ENCODE results near the gene DAB2IP. TPM values are rescaled to one million over a fixed set of nuclear protein-coding genes. Genes with fewer than 3 reads are reported as not detected.

The DAB2IP gene
- total and polyA plus RNA-seq, 2 experiments from 2014 or later: 8.9 to 42.8 TPM

DNA sequence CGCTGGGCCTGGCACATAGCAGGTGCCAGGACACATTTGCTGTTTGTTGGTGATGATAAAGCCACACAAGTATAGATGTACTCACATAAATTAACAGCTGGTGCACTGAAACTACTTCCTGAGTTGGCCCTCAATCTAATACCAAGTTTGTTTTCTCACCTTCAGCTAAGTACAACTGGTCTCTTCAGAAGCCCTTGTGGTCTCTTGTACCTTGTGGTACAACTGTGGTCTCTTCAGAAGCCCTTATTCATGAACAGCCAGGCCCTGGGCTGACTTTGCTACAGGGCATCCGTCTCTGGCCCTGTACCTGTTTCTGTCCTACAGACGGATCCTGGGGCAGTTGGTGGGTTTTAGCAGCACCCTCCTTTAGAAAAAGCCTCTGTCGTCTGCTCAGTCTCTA is 81.5 kb downstream of the DAB2IP start (continued):
- TF ChIP-seq, protein P1, sequence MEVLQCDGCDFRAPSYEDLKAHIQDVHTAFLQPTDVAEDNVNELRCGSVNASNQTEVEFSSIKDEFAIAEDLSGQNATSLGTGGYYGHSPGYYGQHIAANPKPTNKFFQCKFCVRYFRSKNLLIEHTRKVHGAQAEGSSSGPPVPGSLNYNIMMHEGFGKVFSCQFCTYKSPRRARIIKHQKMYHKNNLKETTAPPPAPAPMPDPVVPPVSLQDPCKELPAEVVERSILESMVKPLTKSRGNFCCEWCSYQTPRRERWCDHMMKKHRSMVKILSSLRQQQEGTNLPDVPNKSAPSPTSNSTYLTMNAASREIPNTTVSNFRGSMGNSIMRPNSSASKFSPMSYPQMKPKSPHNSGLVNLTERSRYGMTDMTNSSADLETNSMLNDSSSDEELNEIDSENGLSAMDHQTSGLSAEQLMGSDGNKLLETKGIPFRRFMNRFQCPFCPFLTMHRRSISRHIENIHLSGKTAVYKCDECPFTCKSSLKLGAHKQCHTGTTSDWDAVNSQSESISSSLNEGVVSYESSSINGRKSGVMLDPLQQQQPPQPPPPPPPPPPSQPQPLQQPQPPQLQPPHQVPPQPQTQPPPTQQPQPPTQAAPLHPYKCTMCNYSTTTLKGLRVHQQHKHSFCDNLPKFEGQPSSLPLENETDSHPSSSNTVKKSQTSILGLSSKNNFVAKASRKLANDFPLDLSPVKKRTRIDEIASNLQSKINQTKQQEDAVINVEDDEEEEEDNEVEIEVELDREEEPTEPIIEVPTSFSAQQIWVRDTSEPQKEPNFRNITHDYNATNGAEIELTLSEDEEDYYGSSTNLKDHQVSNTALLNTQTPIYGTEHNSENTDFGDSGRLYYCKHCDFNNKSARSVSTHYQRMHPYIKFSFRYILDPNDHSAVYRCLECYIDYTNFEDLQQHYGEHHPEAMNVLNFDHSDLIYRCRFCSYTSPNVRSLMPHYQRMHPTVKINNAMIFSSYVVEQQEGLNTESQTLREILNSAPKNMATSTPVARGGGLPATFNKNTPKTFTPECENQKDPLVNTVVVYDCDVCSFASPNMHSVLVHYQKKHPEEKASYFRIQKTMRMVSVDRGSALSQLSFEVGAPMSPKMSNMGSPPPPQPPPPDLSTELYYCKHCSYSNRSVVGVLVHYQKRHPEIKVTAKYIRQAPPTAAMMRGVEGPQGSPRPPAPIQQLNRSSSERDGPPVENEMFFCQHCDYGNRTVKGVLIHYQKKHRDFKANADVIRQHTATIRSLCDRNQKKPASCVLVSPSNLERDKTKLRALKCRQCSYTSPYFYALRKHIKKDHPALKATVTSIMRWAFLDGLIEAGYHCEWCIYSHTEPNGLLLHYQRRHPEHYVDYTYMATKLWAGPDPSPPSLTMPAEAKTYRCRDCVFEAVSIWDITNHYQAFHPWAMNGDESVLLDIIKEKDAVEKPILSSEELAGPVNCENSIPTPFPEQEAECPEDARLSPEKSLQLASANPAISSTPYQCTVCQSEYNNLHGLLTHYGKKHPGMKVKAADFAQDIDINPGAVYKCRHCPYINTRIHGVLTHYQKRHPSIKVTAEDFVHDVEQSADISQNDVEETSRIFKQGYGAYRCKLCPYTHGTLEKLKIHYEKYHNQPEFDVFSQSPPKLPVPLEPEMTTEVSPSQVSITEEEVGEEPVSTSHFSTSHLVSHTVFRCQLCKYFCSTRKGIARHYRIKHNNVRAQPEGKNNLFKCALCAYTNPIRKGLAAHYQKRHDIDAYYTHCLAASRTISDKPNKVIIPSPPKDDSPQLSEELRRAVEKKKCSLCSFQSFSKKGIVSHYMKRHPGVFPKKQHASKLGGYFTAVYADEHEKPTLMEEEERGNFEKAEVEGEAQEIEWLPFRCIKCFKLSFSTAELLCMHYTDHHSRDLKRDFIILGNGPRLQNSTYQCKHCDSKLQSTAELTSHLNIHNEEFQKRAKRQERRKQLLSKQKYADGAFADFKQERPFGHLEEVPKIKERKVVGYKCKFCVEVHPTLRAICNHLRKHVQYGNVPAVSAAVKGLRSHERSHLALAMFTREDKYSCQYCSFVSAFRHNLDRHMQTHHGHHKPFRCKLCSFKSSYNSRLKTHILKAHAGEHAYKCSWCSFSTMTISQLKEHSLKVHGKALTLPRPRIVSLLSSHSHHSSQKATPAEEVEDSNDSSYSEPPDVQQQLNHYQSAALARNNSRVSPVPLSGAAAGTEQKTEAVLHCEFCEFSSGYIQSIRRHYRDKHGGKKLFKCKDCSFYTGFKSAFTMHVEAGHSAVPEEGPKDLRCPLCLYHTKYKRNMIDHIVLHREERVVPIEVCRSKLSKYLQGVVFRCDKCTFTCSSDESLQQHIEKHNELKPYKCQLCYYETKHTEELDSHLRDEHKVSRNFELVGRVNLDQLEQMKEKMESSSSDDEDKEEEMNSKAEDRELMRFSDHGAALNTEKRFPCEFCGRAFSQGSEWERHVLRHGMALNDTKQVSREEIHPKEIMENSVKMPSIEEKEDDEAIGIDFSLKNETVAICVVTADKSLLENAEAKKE (CRISPR knock-in tag; IDR thresholded peaks at IDR 0.05): no peak
- TF ChIP-seq, protein P2, sequence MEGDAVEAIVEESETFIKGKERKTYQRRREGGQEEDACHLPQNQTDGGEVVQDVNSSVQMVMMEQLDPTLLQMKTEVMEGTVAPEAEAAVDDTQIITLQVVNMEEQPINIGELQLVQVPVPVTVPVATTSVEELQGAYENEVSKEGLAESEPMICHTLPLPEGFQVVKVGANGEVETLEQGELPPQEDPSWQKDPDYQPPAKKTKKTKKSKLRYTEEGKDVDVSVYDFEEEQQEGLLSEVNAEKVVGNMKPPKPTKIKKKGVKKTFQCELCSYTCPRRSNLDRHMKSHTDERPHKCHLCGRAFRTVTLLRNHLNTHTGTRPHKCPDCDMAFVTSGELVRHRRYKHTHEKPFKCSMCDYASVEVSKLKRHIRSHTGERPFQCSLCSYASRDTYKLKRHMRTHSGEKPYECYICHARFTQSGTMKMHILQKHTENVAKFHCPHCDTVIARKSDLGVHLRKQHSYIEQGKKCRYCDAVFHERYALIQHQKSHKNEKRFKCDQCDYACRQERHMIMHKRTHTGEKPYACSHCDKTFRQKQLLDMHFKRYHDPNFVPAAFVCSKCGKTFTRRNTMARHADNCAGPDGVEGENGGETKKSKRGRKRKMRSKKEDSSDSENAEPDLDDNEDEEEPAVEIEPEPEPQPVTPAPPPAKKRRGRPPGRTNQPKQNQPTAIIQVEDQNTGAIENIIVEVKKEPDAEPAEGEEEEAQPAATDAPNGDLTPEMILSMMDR (conservative IDR thresholded peaks at IDR 0.05; ENCODE audit: low read depth in 2 of 2): no peak
- TF ChIP-seq JUNB (IDR thresholded peaks at IDR 0.05; ENCODE audit: unreplicated experiment): no peak
- TF ChIP-seq STAT1 (IDR thresholded peaks at IDR 0.05; ENCODE audit: unreplicated experiment): no peak
- TF ChIP-seq, protein P3, sequence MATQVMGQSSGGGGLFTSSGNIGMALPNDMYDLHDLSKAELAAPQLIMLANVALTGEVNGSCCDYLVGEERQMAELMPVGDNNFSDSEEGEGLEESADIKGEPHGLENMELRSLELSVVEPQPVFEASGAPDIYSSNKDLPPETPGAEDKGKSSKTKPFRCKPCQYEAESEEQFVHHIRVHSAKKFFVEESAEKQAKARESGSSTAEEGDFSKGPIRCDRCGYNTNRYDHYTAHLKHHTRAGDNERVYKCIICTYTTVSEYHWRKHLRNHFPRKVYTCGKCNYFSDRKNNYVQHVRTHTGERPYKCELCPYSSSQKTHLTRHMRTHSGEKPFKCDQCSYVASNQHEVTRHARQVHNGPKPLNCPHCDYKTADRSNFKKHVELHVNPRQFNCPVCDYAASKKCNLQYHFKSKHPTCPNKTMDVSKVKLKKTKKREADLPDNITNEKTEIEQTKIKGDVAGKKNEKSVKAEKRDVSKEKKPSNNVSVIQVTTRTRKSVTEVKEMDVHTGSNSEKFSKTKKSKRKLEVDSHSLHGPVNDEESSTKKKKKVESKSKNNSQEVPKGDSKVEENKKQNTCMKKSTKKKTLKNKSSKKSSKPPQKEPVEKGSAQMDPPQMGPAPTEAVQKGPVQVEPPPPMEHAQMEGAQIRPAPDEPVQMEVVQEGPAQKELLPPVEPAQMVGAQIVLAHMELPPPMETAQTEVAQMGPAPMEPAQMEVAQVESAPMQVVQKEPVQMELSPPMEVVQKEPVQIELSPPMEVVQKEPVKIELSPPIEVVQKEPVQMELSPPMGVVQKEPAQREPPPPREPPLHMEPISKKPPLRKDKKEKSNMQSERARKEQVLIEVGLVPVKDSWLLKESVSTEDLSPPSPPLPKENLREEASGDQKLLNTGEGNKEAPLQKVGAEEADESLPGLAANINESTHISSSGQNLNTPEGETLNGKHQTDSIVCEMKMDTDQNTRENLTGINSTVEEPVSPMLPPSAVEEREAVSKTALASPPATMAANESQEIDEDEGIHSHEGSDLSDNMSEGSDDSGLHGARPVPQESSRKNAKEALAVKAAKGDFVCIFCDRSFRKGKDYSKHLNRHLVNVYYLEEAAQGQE (IDR thresholded peaks at IDR 0.05; ENCODE audit: unreplicated experiment): no peak
- TF ChIP-seq ZNF114 (CRISPR knock-in tag; IDR thresholded peaks at IDR 0.05): no peak
- TF ChIP-seq EZH2 (IDR thresholded peaks at IDR 0.05; ENCODE audit: low read depth, unreplicated experiment): no peak
- no peak for TF ChIP-seq CREB1 (CRISPR knock-in tag; IDR thresholded peaks at IDR 0.05; ENCODE audit: low read depth)
- TF ChIP-seq EZH2phosphoT487 (IDR thresholded peaks at IDR 0.05; ENCODE audit: unreplicated experiment): no peak
- TF ChIP-seq POLR2AphosphoS5 (IDR thresholded peaks at IDR 0.05; ENCODE audit: low read depth): no peak
- TF ChIP-seq NANOG (IDR thresholded peaks at IDR 0.05; ENCODE audit: borderline replicate concordance): no peak
- no peak for TF ChIP-seq ZNF331 (CRISPR knock-in tag; IDR thresholded peaks at IDR 0.05; ENCODE audit: low read depth)

Measured in GM23338 (cell line).